ENCODE results near the gene SHLD1. TPM values are rescaled to one million over a fixed set of nuclear protein-coding genes. Genes with fewer than 3 reads are reported as not detected.

SHLD1 gene
- total RNA-seq, 2 experiments from 2014 or later, result 6.2 to 6.9 TPM

GRCh38 chr20:5890773-5891441 lies 140.7 kb downstream of the SHLD1 start:
- H3K27ac Mint-ChIP-seq, result no peak overlapping the region
- H3K27me3 Mint-ChIP-seq, result peaks cover 14% of the 10 kb centered on the region
- H3K4me1 Mint-ChIP-seq, result no peaks in the 10 kb centered on the region
- H3K4me3 Mint-ChIP-seq, result no peak overlapping the region
- no peaks in the 10 kb centered on the region for H3K9me3 Mint-ChIP-seq
- no peaks in the 10 kb centered on the region for H3K36me3 Mint-ChIP-seq
- DNase-seq, result no peak

- no peaks in the 10 kb centered on the region for H3K9me3 Mint-ChIP-seq
- peaks cover 29% of the 10 kb centered on the region for H3K27me3 Mint-ChIP-seq
- no peaks in the 10 kb centered on the region for H3K36me3 Mint-ChIP-seq
- no peak overlapping the region for H3K27ac Mint-ChIP-seq
- DNase-seq, result no peak
- no peaks in the 10 kb centered on the region for H3K4me1 Mint-ChIP-seq
- H3K4me3 Mint-ChIP-seq, result no peak overlapping the region
Measured at GRCh38 chr20:5893052-5893451, 142.9 kb downstream of the SHLD1 start.

DNA sequence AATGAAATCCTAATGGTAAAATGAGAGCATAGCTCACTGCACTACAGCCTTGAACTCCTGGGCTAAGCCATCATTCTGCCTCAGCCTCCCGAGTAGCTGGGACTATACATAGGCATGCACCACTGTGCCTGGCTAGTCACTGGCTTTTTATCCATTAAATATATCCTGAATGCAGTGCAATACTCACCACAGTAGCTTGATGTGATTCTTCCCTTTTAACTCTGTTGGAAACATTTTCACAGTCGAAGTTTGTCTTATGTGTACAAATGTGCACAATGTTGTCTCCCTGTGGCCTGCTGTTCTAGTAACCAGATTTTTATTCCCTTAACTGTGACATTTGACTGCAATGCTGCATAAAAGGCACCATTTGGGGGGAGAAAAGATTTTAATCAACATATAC lies 143.4 kb downstream of the SHLD1 start:
- H3K27me3 Mint-ChIP-seq, result peaks cover 24% of the 10 kb centered on the region
- no peak for DNase-seq
- H3K4me3 Mint-ChIP-seq, result no peak overlapping the region
- H3K9me3 Mint-ChIP-seq, result no peaks in the 10 kb centered on the region
- H3K4me1 Mint-ChIP-seq, result no peaks in the 10 kb centered on the region
- H3K36me3 Mint-ChIP-seq, result no peaks in the 10 kb centered on the region
- H3K27ac Mint-ChIP-seq, result no peak overlapping the region

DNA sequence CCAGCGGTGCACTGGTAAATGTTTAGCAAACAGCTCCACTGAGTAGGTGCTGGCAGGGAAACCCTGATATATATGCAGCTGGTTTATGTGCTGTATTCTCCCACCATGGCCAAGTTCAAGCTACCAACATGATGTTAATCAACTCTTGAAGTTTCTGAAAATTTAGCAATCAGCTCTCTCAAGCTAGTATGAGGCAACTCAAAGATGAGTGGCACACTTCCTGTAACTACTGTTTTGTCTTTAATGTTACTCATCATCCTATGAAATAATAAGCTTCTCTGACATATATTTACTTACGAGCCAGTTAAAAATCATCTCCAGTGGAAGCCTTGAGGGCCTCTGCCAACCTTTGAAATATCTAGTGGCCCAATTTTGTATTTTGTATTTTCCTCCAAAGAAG lies 145.4 kb downstream of the SHLD1 start:
- no peaks in the 10 kb centered on the region for H3K9me3 Mint-ChIP-seq
- no peaks in the 10 kb centered on the region for H3K4me1 Mint-ChIP-seq
- H3K27me3 Mint-ChIP-seq, result peaks cover 28% of the 10 kb centered on the region
- H3K36me3 Mint-ChIP-seq, result no peaks in the 10 kb centered on the region
- no peak for DNase-seq
- H3K4me3 Mint-ChIP-seq, result no peak overlapping the region
- no peak overlapping the region for H3K27ac Mint-ChIP-seq

- H3K4me1 Mint-ChIP-seq, result no peaks in the 10 kb centered on the region
- no peak overlapping the region for H3K4me3 Mint-ChIP-seq
- no peaks in the 10 kb centered on the region for H3K36me3 Mint-ChIP-seq
- H3K9me3 Mint-ChIP-seq, result no peaks in the 10 kb centered on the region
- H3K27ac Mint-ChIP-seq, result no peak overlapping the region
- no peak for DNase-seq
- peaks cover 31% of the 10 kb centered on the region for H3K27me3 Mint-ChIP-seq
Measured at GRCh38 chr20:5899444-5899843, 149.2 kb downstream of the SHLD1 start.

- Mint-ChIP-seq H3K36me3 (no peaks in the 10 kb centered on the region), H3K9me3 (no peaks in the 10 kb centered on the region), H3K4me3 (no peak overlapping the region), H3K27ac (no peak overlapping the region), H3K4me1 (no peaks in the 10 kb centered on the region), H3K27me3 (peaks cover 31% of the 10 kb centered on the region)
- DNase-seq, result no peak
Measured at GRCh38 chr20:5900908-5901307, 150.7 kb downstream of the SHLD1 start.

DNA sequence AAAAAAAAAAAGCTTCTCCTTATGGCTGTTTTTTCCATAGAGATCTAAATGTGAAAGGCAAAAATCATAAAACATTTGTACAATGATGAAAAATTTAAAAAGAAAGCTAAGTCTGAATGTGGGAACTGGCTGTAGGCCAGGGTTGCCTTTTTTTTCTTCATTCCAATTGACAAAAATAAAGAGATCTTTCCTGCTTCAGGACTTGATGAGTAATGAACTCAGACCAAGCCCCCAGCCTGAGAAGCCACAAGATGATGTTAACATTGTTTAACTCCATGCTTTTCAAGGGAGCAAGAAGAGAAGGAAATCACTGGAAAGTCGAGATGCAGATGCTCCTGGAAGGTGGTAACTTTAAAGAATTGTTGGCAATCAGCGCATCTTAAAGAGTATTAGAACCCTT lies 158.8 kb downstream of the SHLD1 start:
- no peak overlapping the region for H3K4me3 Mint-ChIP-seq
- H3K4me1 Mint-ChIP-seq, result peaks cover 1% of the 10 kb centered on the region
- no peak overlapping the region for H3K27ac Mint-ChIP-seq
- no peak for DNase-seq
- peaks cover 74% of the 10 kb centered on the region for H3K27me3 Mint-ChIP-seq
- H3K9me3 Mint-ChIP-seq, result no peaks in the 10 kb centered on the region
- H3K36me3 Mint-ChIP-seq, result no peaks in the 10 kb centered on the region

GRCh38 chr20:5910186-5910585 lies 160.0 kb downstream of the SHLD1 start:
- no peak overlapping the region for H3K27ac Mint-ChIP-seq
- no peaks in the 10 kb centered on the region for H3K36me3 Mint-ChIP-seq
- H3K4me3 Mint-ChIP-seq, result no peak overlapping the region
- H3K4me1 Mint-ChIP-seq, result peaks cover 1% of the 10 kb centered on the region
- no peaks in the 10 kb centered on the region for H3K9me3 Mint-ChIP-seq
- no peak for DNase-seq
- peaks cover 80% of the 10 kb centered on the region for H3K27me3 Mint-ChIP-seq

- H3K9me3 Mint-ChIP-seq, result no peaks in the 10 kb centered on the region
- peaks cover 70% of the 10 kb centered on the region for H3K27me3 Mint-ChIP-seq
- peaks cover 1% of the 10 kb centered on the region for H3K4me1 Mint-ChIP-seq
- DNase-seq, result no peak
- no peaks in the 10 kb centered on the region for H3K36me3 Mint-ChIP-seq
- no peak overlapping the region for H3K4me3 Mint-ChIP-seq
- H3K27ac Mint-ChIP-seq, result no peak overlapping the region
Measured at GRCh38 chr20:5913166-5913565, 163.0 kb downstream of the SHLD1 start.

Other genes starting within 250 kb of the SHLD1 start
- 10 to 100 TPM; 23.7 to 24.3 TPM for gene GPCPD1, start 139.4 kb upstream of the SHLD1 start, total RNA-seq
- gene CHGB, start 161.1 kb downstream of the SHLD1 start, total RNA-seq, result under 1 TPM; 0.10 to 0.16 TPM
- 10 to 100 TPM; 33.1 to 34.1 TPM for gene TRMT6, start 200.1 kb downstream of the SHLD1 start, total RNA-seq
- 10 to 100 TPM; 34.7 to 35.2 TPM for gene MCM8, start 200.3 kb downstream of the SHLD1 start, total RNA-seq

Measured in activated naive CD8-positive, alpha-beta T cell treated with anti-CD3 and anti-CD28 coated beads for 36 hours (primary cell).